ENCODE results near the gene CCDC57. TPM values are rescaled to one million over a fixed set of nuclear protein-coding genes. Genes with fewer than 3 reads are reported as not detected.
"Not testable (repeated sequence)": the region's sequence is repeated elsewhere in the genome, so short reads cannot be mapped to it uniquely, and the experiment has no call there.

Gene CCDC57
- polyA plus RNA-seq, 3 donors from 2014 or later = 27.7 to 65.8 (median 28.8) TPM

GRCh38 chr17:82175951-82176350 lies 36.7 kb downstream of the CCDC57 start:
- Mint-ChIP-seq H3K27me3 (ENCODE audit: low read depth in 3 of 3) (peaks cover 0 to 4% (median 2%) of the 10 kb centered on the region in 3 donors), H3K4me3 (no peak overlapping the region), H3K4me1 (no peaks in the 10 kb centered on the region), H3K27ac (no peak overlapping the region), H3K9me3 (no peaks in the 10 kb centered on the region), H3K36me3 (peaks cover 10 to 29% (median 12%) of the 10 kb centered on the region in 3 donors)
- DNase-seq = no peak

- H3K27ac Mint-ChIP-seq = no peak overlapping the region
- no peak overlapping the region for H3K4me3 Mint-ChIP-seq
- no peaks in the 10 kb centered on the region for H3K9me3 Mint-ChIP-seq
- peaks cover 14 to 33% (median 15%) of the 10 kb centered on the region in 3 donors for H3K36me3 Mint-ChIP-seq
- no peak for DNase-seq
- H3K27me3 Mint-ChIP-seq (ENCODE audit: low read depth in 3 of 3) = peaks cover 1 to 4% (median 2%) of the 10 kb centered on the region in 3 donors
- H3K4me1 Mint-ChIP-seq = no peaks in the 10 kb centered on the region
Observed at GRCh38 chr17:82175201-82175600, 37.4 kb downstream of the CCDC57 start.

- H3K4me1 Mint-ChIP-seq; DNase-seq; H3K4me3 Mint-ChIP-seq; H3K27me3 Mint-ChIP-seq (ENCODE audit: low read depth in 3 of 3); H3K27ac Mint-ChIP-seq; H3K9me3 Mint-ChIP-seq: not testable (repeated sequence)
- H3K36me3 Mint-ChIP-seq = peaks cover 14 to 40% (median 21%) of the 10 kb centered on the region in 3 donors
Observed at GRCh38 chr17:82174042-82174857, 38.4 kb downstream of the CCDC57 start.

- no peak overlapping the region for H3K27ac Mint-ChIP-seq
- H3K36me3 Mint-ChIP-seq = peaks cover 18 to 43% (median 24%) of the 10 kb centered on the region in 3 donors
- no peak overlapping the region for H3K4me3 Mint-ChIP-seq
- no peaks in the 10 kb centered on the region for H3K4me1 Mint-ChIP-seq
- no peak for DNase-seq
- H3K27me3 Mint-ChIP-seq (ENCODE audit: low read depth in 3 of 3) = peaks cover 1 to 4% (median 2%) of the 10 kb centered on the region in 3 donors
- no peaks in the 10 kb centered on the region for H3K9me3 Mint-ChIP-seq
Observed at GRCh38 chr17:82173351-82174041, 39.1 kb downstream of the CCDC57 start.

- no peak for DNase-seq
- peaks cover 23 to 48% (median 29%) of the 10 kb centered on the region in 3 donors for H3K36me3 Mint-ChIP-seq
- H3K4me3 Mint-ChIP-seq = no peak overlapping the region
- no peaks in the 10 kb centered on the region for H3K9me3 Mint-ChIP-seq
- no peaks in the 10 kb centered on the region for H3K4me1 Mint-ChIP-seq
- H3K27ac Mint-ChIP-seq = no peak overlapping the region
- peaks cover 1 to 4% (median 2%) of the 10 kb centered on the region in 3 donors for H3K27me3 Mint-ChIP-seq (ENCODE audit: low read depth in 3 of 3)
Observed at GRCh38 chr17:82172486-82173160, 40.0 kb downstream of the CCDC57 start.

GRCh38 chr17:82171750-82172375 lies 40.8 kb downstream of the CCDC57 start:
- no peak overlapping the region for H3K27ac Mint-ChIP-seq
- no peak for DNase-seq
- peaks cover 25 to 48% (median 29%) of the 10 kb centered on the region in 3 donors for H3K36me3 Mint-ChIP-seq
- no peak overlapping the region for H3K4me3 Mint-ChIP-seq
- no peaks in the 10 kb centered on the region for H3K9me3 Mint-ChIP-seq
- H3K27me3 Mint-ChIP-seq (ENCODE audit: low read depth in 3 of 3) = peaks cover 1 to 4% (median 2%) of the 10 kb centered on the region in 3 donors
- no peaks in the 10 kb centered on the region for H3K4me1 Mint-ChIP-seq

- Mint-ChIP-seq H3K4me3 (no peak overlapping the region), H3K27me3 (ENCODE audit: low read depth in 3 of 3) (peaks cover 1 to 4% (median 2%) of the 10 kb centered on the region in 3 donors), H3K27ac (no peak overlapping the region), H3K9me3 (no peaks in the 10 kb centered on the region), H3K4me1 (no peaks in the 10 kb centered on the region), H3K36me3 (peaks cover 24 to 41% (median 24%) of the 10 kb centered on the region in 3 donors)
- no peak for DNase-seq
Observed at GRCh38 chr17:82170412-82170961, 42.2 kb downstream of the CCDC57 start.

- no peak overlapping the region for H3K4me3 Mint-ChIP-seq
- no peaks in the 10 kb centered on the region for H3K9me3 Mint-ChIP-seq
- DNase-seq = no peak
- peaks cover 0 to 4% (median 1%) of the 10 kb centered on the region in 3 donors for H3K27me3 Mint-ChIP-seq (ENCODE audit: low read depth in 3 of 3)
- no peaks in the 10 kb centered on the region for H3K4me1 Mint-ChIP-seq
- H3K27ac Mint-ChIP-seq = no peak overlapping the region
- peaks cover 22 to 43% (median 29%) of the 10 kb centered on the region in 3 donors for H3K36me3 Mint-ChIP-seq
Observed at GRCh38 chr17:82168568-82168967, 44.1 kb downstream of the CCDC57 start.

- no peak for DNase-seq
- Mint-ChIP-seq H3K9me3 (no peaks in the 10 kb centered on the region), H3K27me3 (ENCODE audit: low read depth in 3 of 3) (peaks cover 0 to 4% (median 1%) of the 10 kb centered on the region in 3 donors), H3K27ac (no peak overlapping the region), H3K4me3 (no peak overlapping the region), H3K4me1 (no peaks in the 10 kb centered on the region), H3K36me3 (peaks cover 26 to 40% (median 35%) of the 10 kb centered on the region in 3 donors)
Observed at GRCh38 chr17:82167028-82167427, 45.6 kb downstream of the CCDC57 start.

GRCh38 chr17:82164853-82165252 lies 47.8 kb downstream of the CCDC57 start:
- H3K27ac Mint-ChIP-seq = peak overlapping the region in 1 of 6 donors; percentile 21
- H3K9me3 Mint-ChIP-seq = no peaks in the 10 kb centered on the region
- H3K4me1 Mint-ChIP-seq = no peaks in the 10 kb centered on the region
- no peak for DNase-seq
- peaks cover 19 to 36% (median 32%) of the 10 kb centered on the region in 3 donors for H3K36me3 Mint-ChIP-seq
- no peaks in the 10 kb centered on the region for H3K27me3 Mint-ChIP-seq (ENCODE audit: low read depth in 3 of 3)
- H3K4me3 Mint-ChIP-seq = no peak overlapping the region

- no peak for DNase-seq
- H3K27me3 Mint-ChIP-seq (ENCODE audit: low read depth in 3 of 3) = no peaks in the 10 kb centered on the region
- H3K27ac Mint-ChIP-seq = no peak overlapping the region
- no peak overlapping the region for H3K4me3 Mint-ChIP-seq
- peaks cover 9 to 21% (median 20%) of the 10 kb centered on the region in 3 donors for H3K36me3 Mint-ChIP-seq
- no peaks in the 10 kb centered on the region for H3K9me3 Mint-ChIP-seq
- H3K4me1 Mint-ChIP-seq = no peaks in the 10 kb centered on the region
Observed at GRCh38 chr17:82161216-82161615, 51.4 kb downstream of the CCDC57 start.

GRCh38 chr17:82160075-82160474 lies 52.6 kb downstream of the CCDC57 start:
- Mint-ChIP-seq H3K36me3 (peaks cover 9 to 20% (median 19%) of the 10 kb centered on the region in 3 donors), H3K9me3 (no peaks in the 10 kb centered on the region), H3K27ac (no peak overlapping the region), H3K27me3 (ENCODE audit: low read depth in 3 of 3) (no peaks in the 10 kb centered on the region), H3K4me3 (no peak overlapping the region), H3K4me1 (no peaks in the 10 kb centered on the region)
- no peak for DNase-seq

GRCh38 chr17:82158825-82159224 lies 53.8 kb downstream of the CCDC57 start:
- Mint-ChIP-seq H3K9me3 (no peaks in the 10 kb centered on the region), H3K4me3 (no peak overlapping the region), H3K4me1 (no peaks in the 10 kb centered on the region), H3K36me3 (peaks cover 9 to 16% (median 16%) of the 10 kb centered on the region in 3 donors), H3K27me3 (ENCODE audit: low read depth in 3 of 3) (no peaks in the 10 kb centered on the region), H3K27ac (no peak overlapping the region)
- DNase-seq = no peak

Data from immature natural killer cell (primary cell).